ENCODE measurements around the gene ZNF384.

Gene ZNF384

DNA sequence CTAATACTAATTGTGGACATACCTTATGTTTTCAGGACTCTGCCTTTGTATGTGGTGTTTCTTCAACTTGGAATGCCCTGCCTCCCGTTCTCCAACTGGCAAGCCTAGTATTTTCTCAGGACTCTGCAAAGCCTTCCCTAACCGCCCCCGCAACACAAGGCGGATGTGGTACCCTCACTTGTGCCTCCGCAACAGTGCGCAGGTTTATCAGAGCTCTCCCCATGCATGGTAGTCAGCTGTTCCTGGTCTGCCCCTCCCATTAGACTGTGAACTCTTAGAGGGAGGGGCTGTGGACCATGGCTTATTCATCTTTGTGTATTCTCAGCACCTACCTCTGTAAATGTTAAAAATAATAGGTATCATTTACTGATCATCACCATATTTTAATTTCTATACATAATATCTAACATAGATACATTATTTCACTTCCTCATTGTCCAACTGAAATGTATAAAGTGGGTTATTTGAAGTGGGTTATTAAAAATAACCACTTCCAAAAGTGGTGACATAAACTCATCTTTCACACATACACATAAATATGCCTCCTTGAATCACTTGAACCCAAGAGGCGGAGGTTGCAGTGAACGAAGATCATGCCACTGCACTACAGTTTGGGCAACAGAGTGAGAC is 62.4 kb downstream of the ZNF384 start:
- in situ Hi-C loops (cut with MboI; ENCODE audit: low sequenced_read_pairs): no loop called here

- in situ Hi-C loops (cut with MboI; ENCODE audit: low sequenced_read_pairs): no loop called here
These were observed 68.3 kb downstream of the ZNF384 start for GRCh38 chr12:6620885-6621274.

DNA sequence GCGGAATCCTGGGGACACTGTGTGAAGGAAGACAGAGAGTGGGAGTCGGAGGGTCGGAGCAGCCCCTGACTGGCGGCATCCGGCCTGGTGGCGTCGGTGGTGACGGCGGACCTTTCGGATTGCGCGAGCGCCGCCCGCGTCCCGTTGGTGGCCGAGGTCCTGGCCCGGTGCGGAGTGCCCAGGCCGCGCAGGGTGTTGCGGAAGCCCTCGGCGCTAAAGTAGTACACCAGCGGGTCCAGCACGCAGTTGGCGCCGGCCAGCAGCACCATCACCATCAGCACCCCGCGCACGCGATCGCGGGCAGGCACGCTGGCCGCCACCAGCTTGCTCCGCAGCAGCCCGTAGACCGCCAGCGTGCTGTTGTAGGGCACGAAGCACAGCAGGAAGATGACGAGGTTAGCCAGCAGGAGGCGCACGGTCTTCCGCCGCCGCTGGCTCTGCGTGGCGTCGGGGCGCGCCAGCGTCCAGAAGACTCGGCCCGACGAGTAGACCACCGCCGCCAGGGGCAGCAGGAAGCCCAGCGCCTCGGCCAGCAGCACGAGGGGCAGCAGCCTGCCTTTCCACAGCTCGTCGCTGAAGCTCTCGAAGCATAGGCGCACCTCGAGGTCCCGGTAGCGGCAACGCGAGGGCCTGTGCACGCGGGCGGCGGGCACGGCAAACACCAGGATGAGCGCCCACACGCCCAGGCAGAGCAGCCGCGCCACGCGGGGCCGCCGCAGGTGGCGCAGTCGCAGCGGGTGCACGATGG is 68.9 kb downstream of the ZNF384 start:
- in situ Hi-C loops (cut with MboI; ENCODE audit: low sequenced_read_pairs): no loop called here

- in situ Hi-C loops (cut with MboI; ENCODE audit: low sequenced_read_pairs): loop anchor here (10.0 kb wide), 1 partner anchor 206 kb away; the partner anchor contains the start of genes GPR162 and P3H3
These were observed 70.5 kb downstream of the ZNF384 start for GRCh38 chr12:6618483-6619225.
